GM21447 (cell line): ENCODE results near the gene MAST2.
"Not testable (repeated sequence)": the region's sequence is repeated elsewhere in the genome, so short reads cannot be mapped to it uniquely, and the experiment has no call there.

Source experiments
- ATAC-seq: cut with Tn5 transposase; IDR thresholded peaks from one replicate; pipeline ENCODE4 v1.9.1; 2021; ENCODE audit not compliant: unreplicated experiment

MAST2 gene

DNA sequence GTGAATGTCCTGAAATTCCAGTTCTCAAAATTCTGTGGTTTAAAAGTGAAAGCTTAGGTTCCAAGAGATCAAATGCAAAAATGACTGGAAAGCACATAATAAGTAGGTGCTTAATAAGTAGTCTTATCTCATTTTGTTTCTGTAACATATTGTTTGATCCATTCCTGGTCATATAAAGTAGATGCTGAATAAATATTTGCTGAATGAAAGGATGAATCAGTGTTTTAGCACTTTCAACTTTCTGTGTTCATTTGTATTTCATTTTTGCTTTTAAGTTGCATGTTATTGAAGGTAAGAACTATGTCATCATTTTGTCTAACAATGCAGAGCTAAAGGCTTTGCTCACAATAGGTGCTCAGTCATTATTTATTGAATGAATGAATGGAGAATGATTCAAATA is 6.3 kb downstream of the MAST2 start:
- no peak for ATAC-seq

DNA sequence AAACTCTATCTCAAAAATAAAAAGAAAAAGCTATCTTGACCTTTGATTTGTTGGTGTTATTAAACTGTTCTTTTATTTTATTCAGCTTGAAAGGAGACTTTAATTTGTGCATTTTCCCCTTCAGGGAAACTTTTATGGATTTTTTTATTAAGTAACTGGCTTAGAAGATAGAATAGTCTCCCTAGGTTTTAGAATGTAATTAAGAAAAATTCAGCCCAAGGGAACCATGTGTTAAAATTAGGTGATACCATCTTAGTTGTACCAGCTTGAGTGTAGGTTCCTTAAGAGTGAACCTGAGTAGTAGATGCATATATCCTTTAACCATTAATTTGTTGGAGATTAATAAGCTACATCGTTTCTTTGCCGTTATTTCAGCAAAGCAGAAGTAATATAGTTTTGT is 11.4 kb downstream of the MAST2 start:
- ATAC-seq, result no peak

- ATAC-seq, result no peak
Observed at GRCh38 chr1:45815667-45816458, 12.5 kb downstream of the MAST2 start.

GRCh38 chr1:45820173-45820572 is 16.8 kb downstream of the MAST2 start:
- no peak for ATAC-seq

DNA sequence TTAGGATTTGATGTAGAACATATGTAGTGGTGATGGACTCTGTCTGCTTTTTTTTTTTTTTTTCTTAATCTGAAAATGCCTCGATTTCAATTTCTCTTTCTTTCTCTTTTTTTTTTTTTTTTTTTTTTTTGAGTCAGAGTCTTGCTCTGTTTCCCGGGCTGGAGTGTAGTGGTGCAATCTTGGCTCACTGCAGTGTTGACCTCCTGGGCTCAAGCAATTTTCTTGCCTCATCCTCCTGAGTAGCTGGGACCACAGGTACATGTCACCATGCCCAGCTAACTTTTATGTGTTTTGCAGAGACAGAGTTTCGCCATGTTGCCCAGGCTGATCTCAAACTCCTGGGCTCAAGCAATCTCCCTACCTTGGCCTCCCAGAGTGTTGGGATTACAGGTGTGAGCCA is 17.4 kb downstream of the MAST2 start:
- no peak for ATAC-seq

GRCh38 chr1:45822644-45823043 is 19.2 kb downstream of the MAST2 start:
- no peak for ATAC-seq

- no peak for ATAC-seq
Observed at GRCh38 chr1:45824607-45825006, 21.2 kb downstream of the MAST2 start.

GRCh38 chr1:45827256-45827655 is 23.8 kb downstream of the MAST2 start:
- ATAC-seq, result no peak

GRCh38 chr1:45828841-45829240 is 25.4 kb downstream of the MAST2 start:
- ATAC-seq, result no peak

DNA sequence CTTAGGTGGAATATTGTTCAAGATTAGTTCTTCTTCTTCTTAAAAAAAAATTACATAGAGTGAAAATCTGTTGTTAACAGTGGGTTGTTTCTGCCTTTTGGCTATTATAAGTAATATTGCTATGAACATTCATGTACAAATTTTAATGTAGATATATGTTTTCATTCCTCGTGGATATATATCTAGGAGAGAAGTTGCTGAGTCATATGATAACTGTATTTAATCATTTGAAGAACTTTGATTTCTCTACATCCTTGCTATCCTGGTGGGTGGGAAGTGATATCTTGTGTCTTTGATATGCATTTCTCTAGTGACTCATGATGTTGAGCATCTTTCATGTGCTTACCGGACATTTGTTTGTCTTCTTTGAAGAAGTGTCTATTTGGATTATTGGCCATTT is 29.9 kb downstream of the MAST2 start:
- no peak for ATAC-seq

GRCh38 chr1:45834689-45835088 is 31.3 kb downstream of the MAST2 start:
- ATAC-seq, result no peak

GRCh38 chr1:45836451-45836850 is 33.0 kb downstream of the MAST2 start:
- no peak for ATAC-seq

GRCh38 chr1:45836861-45837260 is 33.4 kb downstream of the MAST2 start:
- not testable (repeated sequence) for ATAC-seq

- ATAC-seq, result not testable (repeated sequence)
Observed at GRCh38 chr1:45838322-45838721, 34.9 kb downstream of the MAST2 start.

DNA sequence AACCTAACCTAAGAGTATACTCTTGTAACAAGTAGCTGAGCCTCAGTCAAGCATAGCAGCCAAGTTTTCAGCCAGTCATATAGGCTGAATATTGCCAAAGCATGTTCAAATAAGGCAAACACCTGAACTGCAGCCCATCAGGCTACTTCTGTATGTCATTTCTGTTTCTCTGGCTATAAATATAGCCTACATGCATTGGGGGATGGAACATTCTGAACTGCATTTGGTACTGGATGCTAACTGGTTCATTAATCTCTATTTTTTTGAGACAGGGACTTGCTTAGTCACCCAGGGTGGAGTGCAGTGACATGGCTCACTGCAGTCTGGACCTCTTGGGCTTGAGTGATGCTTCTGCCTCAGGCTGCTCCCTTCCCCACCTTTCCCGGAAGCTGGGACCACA is 37.3 kb downstream of the MAST2 start:
- ATAC-seq, result peak; percentile 52

DNA sequence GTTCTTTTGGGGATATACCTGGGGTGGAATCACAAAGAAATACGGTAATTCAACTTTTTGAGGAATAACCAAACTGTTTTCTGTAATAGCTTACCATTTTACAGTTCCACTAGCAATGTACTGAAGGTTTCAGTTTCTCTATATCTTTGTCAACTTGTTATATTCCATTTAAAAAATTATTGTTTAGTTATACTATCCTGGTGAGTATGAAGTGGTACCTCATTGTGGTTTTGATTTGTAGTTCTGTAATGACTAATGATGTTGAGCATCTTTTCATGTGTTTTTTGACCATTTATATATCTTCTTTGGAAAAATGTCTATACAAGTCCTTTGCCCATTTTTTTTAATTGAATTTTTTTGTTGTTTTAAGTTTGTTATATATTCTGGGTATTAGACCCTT is 39.4 kb downstream of the MAST2 start:
- ATAC-seq, result no peak

DNA sequence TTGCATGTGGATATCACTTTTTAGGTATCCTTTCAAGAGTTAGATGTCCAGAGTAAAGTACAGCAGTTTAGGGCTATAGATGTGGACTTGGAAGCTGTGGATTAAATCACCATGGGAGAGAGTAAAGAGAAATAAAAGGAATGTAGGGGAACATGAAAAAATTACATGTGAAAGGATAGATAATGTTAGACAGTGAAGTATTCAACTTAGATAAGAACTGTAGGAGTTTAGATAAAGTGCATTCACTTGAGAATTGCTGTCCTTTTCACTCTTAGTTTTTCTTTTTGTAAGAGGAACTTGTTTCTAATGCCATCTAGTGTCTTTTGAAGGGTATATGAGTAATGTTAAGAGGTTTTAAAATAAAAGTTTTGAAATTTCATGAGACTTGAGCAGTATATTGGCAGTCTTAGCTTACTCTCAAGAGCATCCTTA is 40.1 kb downstream of the MAST2 start:
- no peak for ATAC-seq

DNA sequence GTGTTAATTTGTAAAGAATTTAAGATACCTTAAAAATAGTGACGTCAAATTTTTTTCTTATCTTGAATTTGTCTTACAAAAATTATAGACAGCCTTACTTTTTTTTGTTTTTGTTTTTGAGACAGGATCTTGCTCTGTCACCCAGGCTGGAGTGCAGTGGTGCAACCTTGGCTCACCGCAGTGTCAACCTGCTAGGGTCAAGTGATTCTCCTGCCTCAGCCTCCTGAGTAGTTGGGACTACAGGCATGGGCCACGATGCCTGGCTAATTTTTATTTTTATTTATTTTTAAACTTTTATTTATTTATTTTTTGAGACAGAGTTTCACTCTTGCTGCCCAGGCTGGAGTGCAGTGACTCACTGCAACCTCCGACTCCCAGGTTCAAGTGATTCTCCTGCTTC is 40.6 kb downstream of the MAST2 start:
- ATAC-seq, result not testable (repeated sequence)

GRCh38 chr1:45846931-45847330 is 43.5 kb downstream of the MAST2 start:
- no peak for ATAC-seq

DNA sequence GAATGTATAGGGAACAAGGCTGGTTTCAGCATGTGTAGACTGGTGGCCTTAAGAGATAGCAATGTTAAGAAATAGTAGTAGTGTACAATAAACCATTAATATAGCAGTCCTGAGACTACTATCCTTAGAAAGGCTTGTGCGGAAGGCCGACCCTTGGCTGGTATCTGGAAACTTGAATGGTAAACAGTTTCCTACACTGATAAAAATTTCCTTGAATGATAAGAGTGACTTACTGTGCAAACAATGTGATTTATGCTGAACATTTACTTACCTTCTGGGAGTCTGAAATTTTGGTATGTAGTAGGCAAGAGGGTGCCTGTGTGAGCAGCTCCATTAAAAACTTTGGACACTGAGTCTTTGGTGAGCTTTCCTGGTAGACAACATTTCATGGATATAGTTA is 44.7 kb downstream of the MAST2 start:
- no peak for ATAC-seq

DNA sequence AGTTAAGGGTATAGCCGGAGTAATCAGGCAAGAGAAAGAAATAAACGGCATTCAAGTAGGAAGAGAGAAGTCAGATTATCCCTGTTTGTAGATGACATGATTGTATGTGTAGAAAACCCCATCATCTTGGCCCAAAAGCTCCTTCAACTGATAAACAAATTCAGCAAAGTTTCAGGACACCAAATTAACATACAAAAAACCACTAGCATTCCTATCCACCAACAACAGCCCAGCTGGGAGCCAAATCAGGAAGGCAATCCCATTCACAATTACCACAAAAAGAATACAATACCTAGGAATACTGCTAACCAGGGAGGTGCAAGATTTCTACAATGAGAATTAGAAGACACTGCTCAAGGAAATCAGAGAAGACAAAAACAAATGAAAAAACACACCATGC is 45.3 kb downstream of the MAST2 start:
- no peak for ATAC-seq

DNA sequence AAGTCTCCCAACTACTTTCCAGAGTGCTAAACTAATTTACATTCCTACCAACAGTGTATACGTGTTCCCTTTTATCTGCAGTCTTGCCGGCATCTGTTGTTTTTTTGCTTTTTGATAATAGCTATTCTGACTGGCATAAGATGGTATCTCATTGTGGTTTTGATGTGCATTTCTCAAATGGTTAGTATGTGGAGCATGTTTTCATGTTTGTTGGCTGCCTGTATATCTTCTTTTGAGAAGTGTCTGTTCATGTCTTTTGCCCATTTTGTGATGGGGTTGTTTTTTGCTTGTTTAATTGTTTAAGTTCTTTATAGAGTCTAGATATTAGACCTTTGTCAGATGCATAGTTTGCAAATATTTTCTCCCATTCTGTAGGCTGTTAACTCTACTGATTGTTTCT is 46.6 kb downstream of the MAST2 start:
- ATAC-seq, result no peak

DNA sequence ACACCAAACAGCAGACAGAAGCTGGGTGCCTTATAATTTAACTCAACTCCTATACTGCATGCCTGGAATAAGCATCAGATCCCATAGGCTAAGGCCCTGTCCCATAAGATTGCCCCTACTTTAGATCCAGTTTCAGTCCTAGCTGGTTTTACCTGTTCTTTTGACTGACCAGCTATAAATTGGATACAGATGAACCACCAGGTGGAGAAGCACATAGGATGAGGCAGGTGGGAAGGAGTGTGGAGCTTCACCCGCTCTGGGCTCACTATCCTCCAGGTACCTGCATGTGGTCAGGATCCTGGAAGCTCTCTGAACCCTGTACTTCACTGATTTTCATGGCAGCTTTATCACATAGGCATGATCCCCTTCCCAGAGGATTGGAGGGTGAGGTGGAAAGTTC is 51.3 kb downstream of the MAST2 start:
- no peak for ATAC-seq
